Lower leg skin (tissue), 3 donors: ENCODE measurements around the gene NEK1.

ENCODE experiments used
- CTCF ChIP-seq, 3 donors: fragments of 450-650 bp; IDR thresholded peaks; one replicate each; pipeline ENCODE4 v1.5.1; 2016; ENCODE audit warnings: antibody characterized with exemption in 3 of 3, mild to moderate bottlenecking in 3 of 3, moderate library complexity in 2 of 3
- POLR2A ChIP-seq, 2 donors: fragments of 450-650 bp; IDR thresholded peaks; one replicate each; pipeline ENCODE4 v1.6.1; 2016 to 2017; ENCODE audit warnings: antibody characterized with exemption in 2 of 2, mild to moderate bottlenecking in 1 of 2, moderate library complexity in 1 of 2

- TF ChIP-seq POLR2A (IDR thresholded peaks at IDR 0.05) (no peak), CTCF (IDR thresholded peaks at IDR 0.05) (no peak)
These were observed 193.5 kb downstream of the NEK1 start for GRCh38 chr4:169418846-169419245.
